GM19193 (cell line): ENCODE data around the gene MDFIC2.

Experiments used
- POLR2A ChIP-seq: IDR thresholded peaks from 4 replicates; pipeline ENCODE4 v1.6.1; 2011; ENCODE audit not compliant: insufficient read depth, insufficient read length; ENCODE audit errors: extremely low read depth

The MDFIC2 gene

GRCh38 chr3:70149714-70150400, 162.6 kb downstream of the MDFIC2 start:
- no peak for TF ChIP-seq POLR2A
